ENCODE results near the gene EIF1. TPM values are rescaled to one million over a fixed set of nuclear protein-coding genes. Genes with fewer than 3 reads are reported as not detected.

Gene EIF1
- polyA plus RNA-seq, 1 donor = 836 TPM

DNA sequence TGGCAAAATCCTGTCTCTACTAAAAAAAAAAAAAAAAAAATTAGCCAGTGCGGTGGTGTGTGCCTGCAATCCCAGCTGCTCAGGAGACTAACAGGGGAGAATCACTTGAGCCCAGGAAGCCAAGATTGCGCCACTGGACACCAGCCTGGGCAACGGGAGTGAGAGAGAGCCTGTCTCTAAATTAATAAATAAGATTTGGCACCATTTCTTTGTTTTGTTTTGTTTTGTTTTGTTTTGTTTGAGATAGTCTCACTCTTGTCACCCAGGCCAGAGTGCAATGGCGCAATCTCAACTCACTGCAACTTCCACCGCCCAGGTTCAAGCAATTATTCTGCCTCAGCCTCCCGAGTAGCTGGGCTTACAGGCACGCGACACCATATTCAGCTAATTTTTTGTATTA lies 14.0 kb downstream of the EIF1 start:
- no peak for DNase-seq

DNA sequence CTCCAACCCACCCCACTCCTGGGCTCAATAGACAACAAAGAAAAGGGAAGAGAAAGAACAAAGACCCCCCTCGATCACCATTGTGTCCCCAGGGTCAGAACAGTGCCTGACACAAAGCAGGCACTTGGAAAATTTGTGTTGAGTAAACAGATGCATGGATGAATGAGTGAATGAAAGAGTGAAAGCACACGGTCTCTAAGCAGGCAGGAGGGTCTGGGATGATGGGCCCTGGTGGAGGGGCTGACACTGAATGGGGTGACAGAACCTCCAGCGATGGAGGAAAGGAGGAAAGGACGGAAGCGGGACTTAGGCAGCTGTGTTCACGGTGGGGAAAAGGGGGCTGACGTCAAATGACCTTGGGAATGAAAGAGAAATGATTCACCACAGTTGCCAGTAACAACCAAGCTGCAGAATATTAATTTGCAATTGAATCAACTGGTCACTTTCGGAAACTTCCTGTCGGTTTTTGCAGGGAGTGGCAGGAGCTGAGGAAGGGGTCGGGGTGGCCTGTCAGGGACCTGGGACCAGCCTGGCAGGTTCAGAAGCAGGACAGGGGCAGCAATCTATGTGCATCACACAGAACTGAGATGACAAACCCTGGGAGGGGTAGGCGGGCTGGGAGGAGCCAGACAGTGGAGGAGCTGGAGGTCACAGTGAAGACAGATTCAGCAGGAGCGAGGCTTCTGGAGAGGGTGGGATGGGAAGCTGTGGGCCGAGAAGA lies 16.7 kb downstream of the EIF1 start:
- no peak for DNase-seq

DNA sequence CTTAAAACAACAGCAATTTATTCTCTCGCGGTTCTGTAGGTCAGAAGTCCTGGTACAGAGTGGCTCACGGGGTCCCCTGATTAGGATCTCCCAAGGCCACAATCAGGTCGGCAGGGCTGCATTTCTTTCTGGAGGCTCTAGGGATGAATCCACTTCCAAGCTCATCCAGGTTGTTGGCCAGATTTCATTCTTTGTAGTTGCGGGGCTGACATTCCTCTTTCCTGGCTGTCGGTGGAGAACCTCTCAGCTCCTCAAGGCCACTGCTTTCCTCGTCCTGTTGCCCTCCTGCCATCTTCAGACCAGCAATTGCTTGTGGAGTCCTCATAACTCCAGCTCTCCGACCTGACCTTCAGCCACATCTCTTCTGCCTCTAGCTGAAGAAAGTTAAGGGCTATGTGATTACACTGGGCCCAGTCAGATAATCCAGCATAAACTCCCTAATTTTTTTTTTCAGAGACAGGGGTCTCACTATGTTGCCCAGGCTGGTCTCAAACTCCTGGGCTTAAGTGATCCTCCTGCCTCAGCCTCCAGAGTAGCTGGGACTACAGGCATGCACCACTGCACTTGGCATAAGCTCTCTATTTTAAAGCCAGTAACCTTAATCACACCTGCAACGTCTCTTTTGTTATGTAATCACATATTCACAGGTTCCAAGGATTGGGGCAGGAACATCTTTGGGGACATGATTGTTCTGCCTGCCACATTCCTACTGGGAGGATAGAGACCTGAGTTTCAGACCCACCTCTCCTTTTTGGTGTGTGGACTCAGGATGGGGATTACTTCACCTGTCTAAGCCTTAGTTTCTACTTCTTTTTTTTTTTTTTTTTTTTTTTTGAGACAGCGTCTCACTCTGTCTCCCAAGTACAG lies 19.4 kb downstream of the EIF1 start:
- no peak for DNase-seq

DNA sequence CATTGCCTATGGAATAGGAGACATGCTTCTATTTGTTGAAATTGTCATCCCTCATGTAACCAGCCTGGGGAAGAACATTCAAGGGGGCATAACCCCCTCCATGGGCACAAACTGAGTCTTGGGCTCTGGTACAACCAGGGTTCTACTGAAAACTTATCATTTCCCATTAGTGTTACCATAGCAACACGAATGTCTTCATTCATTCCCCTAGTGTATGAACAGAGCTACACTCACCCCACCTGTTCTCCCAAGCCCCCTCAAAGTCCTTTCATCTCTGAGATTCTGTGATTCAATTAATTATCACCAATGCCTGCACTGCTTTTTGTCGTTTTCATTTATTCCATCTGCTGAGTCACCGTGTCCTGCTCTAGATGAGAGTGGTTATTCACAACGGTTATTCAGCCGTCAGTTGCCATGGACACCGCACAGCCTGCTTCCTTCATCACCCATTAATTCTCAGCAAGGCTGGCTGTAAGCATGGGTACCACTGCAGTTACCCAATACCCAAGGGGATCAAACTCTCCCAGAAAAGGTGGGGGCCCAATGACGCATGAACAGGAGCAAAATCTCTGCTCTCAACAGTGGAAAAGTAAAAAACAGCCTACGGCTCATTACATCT lies 21.9 kb downstream of the EIF1 start:
- no peak for DNase-seq

DNA sequence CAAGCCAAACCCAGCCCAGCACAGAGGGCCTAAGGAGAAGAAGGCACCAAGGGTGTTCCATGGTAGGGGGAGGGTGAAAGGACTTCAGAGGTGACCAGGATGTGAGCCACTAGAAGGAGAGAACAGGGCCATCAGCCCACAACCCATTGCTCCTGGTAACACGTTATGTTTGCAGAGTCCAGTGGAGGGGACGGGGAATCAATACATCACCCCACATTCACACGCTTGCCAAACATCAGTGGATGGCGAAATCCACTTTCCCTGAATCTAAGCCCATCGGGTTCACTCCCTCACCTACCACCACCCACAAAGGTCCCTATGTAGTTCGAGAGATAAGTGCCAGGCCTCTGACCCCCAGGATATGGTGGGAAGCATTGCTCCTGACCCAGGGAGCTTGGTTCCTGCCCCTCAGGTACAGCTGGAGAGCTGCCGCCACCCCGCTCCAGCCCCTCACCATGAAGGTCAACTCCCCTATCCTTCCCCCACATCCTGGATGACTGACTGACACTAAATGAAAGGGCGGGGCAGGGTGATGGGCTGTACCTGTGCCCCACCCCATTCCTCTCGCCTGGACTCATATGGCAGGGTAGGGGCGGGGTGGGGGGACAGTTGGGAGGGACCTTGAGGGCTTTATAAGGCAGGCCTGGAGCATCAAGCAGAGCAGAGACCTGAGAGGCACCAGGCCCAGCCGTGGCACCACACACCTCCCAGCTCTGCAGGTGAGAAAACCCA lies 23.1 kb downstream of the EIF1 start, which contains the start of gene GAST:
Gene GAST (plus strand): TSS at position 663 of the 732 bp plus-strand sequence. CDS start 3,106 bp downstream, outside the sequence.
- DNase-seq = no peak

DNA sequence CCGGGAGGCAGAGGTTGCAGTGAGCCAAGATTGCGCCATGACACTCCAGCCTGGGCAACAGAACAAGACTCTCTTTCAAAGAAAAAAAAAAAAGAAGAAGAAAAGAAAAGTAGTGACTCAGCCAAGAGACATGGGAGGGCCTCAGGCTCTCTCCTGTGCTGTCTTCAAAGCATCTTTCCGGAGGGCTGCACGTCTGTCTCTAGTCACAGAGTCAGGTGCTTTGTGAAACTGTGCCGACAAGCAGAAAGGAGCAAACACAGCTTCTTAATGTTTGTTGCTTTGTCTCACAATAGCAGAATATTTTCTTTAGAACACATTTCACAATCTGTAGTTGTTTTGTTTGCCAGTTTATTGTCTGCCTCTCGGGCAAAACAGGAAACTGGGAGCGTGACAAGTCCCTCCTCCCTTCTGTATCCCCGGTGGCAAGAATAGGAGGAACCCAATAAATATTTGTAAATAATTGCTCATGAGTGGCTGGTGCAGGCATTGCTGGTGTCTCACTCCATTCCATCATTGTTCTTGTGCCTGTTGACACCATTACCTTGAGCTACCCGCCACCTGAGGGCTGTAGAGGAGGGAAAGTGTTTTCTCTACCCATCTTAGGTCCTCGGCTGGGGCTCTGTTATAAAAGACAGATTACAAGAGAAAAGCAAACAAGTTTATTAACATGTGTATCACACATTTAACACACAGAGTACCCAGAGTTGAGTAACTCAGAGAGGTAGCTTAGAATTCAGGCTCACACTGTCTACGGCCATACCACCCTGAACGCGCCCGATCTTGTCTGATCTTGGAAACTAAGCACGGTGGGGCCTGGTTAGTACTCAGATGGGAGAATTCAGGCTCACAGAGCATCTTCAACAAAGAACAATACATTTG lies 29.0 kb downstream of the EIF1 start:
- DNase-seq = no peak

DNA sequence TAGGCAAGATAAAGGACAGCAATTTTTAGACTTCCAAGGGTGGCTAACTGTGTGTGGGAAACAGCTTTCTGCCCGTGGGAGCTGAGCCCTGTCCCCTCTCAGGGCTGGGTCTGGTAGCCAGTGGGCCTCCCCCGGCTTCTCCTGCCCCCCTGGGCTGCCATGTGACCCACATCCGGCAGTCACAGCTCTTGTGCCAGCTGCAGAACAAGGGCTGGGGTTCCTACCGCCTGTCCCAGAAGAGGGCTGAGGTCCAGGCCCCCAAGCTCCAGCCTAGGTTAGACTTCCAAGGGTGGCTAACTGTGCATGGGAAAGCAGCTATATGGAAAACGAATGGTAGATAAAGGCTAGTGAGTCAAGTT lies 29.6 kb downstream of the EIF1 start:
- DNase-seq = no peak

DNA sequence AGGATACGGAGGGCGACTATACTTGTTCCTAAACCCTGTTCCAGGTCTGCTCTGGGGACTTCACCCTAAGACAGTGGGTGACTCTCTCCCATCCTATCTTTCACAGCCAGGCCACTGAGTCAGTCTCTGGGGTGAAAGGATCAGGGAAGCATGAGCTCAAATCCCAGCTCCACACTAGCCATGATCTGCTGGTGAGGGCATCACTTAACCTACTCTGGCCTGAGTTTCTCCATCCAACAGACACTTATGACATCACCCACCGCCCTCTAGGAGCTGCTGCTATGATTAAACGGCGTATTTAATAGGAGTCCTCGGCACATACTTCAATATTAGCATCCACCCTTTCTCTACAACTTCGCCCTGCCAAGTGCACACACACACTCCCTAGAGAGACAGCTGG lies 33.5 kb downstream of the EIF1 start:
- no peak for DNase-seq

DNA sequence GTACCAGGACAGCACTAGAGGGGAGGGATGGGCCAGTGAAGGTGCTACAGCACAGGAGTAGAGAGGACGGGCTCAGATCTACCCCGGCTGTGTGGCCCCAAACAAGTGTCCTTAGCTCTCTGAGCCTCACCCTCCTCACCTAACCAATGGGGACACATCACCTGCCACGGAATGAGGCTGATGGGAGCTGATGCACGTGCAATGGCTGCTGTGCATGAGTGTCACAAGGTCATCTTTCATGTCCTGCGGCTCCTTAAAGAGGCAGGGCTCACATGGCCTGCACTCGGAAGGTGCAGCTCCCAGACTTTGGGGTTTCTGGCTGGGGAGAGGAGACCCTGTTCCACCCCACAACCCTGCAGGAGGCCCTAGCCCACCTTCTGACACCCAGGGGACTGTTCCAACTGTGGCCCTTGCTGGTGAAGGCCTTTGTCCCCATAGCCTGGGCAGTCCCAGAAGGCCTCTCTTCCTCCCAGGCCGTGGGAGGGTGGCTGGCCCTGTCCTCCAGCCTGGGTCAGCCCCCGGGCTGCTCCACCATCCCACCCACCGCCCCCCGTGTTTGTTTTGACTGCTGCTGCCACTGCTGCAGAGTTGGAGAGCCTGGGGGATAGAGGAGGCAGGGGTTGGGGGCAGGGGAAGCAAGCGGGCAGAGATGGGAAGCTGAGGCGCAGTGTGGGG lies 35.3 kb downstream of the EIF1 start:
- DNase-seq = no peak

DNA sequence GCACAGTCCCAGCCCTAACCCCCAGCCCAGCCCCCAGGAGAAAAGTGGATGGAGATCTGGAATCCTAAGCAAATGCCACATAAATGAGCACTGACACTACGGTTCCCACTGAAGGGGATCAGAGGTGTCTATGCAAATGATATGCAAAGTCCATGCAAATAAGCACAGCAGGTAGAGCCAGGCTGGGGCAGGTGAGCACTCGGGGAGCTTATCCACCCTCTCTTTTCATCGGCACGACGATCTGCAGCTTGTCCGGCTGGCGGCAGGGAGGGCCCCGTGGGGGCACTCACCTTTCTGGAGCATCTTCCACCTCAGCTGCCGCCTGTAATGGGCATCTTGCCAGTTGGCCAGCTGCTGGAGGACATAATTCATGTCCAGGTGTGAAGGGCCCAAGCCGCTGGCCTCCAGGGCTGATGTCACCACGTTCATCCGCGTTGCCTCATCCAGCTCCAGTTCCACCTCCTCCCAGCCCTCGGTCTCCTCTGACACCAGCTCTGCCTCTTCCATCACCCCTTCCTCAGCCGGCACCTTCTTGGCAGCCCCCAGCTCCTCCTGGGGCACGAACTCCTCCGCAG lies 35.9 kb downstream of the EIF1 start:
- DNase-seq = no peak

DNA sequence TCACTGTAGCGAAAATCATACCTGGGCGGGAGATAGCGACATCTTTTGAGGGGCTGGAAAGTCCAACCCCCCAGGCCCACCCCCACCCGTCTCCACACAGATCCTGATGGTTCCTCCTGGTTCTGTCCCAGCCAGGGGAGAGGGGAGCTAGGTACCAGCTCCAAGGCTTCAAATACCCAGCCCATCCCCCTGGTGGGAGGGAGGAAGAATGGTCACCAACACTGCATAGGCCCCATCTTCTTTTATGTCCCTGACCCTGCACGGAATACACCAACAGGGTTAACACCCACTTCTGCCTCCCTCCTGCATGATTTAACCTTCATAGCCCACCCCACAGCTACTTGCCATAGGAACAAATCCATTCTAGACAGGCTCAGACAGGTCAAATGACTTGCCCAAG lies 36.4 kb downstream of the EIF1 start:
- DNase-seq = no peak

DNA sequence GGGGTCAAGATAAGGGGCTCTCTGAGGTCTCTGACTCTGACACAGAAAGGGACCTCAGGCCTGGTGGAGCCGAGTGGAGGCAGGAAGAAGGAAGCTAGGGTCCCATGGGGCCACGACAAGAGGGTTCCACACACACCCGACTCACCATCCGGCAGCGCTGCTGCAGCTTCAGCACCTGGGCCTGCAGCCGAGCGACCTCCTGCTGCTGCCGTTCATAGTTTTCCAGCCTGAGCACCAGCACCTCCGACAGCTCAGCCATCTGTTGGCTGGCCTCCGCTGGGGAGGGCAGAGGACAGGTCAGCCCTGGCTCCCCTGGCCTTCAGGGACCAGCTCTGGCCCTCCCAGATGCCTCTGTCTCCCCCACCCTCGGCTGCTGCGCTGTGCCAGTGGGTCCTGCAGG lies 39.4 kb downstream of the EIF1 start:
- no peak for DNase-seq

DNA sequence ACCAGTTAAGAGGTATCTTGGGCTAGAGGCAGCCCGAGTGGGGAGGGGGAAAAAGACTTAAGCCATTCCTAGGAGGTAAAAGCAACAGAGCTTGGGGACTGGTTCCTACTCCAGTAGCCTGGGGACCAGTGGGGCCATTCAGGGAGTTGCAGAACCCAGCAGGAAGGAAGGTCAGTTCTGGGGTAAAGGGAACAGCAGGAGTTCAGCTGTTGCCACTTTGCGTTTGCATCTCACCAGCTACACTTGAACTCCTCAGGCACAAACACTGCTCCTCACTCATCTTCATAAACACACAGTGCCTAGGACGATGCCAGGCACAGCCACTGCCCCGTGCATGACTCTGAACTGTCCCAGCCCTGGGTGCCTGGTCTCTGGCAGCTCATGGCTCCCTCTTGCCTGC lies 41.8 kb downstream of the EIF1 start:
- no peak for DNase-seq

DNA sequence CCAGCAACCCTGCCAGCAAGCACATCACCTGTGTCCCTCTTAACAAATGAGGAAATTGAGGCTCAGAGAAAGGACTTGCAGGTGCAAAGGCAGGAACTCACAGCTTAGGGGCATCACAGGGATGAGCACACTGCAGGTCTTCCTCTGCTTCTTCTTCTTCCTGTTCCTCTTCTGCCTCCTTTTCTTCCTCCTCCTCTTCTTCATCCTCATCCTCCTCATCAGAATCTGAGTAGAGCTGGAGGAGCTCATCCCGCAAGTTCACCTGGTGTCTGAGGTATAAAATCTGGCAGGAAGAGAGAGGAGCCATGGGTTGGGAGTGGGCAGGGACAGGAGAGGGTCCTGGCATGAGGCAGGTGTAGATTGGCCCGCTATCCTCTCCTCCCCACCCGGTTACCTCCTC lies 43.2 kb downstream of the EIF1 start:
- DNase-seq = no peak

DNA sequence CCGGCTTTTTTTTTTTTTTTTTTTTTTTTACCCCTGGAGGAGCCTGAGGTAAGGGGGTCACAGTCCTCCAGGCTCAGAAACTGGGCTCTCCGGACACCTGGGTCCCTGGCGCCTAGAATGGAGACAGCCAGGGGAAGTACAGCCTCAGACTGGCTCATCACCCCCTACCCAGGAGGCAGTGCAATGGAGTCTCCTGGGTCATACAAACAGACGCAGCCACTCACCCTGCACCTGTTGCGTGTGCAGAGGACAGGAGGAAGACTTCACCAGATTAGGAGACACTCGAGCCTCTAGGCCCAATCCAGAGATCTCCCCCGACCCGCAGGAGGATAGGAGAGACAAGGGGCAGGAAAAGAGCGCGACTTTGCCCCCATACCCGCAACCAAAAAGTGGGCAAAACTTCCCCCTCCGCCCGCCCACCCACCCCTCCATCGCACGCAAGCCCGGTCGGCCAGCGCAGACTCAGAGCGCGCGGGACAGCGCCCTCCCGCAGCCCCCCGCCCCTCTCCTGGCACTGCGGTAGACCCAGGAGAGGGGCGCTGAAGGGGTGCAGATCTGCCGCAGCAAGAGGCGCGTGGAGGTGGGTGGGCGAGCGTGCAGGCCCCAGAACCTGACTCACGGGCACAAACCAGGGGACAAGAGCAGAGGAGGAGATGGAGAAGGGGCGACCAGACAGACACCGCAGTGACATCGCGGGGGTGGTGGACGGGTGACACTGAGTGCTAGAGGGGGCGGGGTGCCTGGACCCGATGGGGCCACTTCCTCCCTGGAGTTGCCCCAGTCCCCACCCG lies 44.9 kb downstream of the EIF1 start:
- DNase-seq = no peak

DNA sequence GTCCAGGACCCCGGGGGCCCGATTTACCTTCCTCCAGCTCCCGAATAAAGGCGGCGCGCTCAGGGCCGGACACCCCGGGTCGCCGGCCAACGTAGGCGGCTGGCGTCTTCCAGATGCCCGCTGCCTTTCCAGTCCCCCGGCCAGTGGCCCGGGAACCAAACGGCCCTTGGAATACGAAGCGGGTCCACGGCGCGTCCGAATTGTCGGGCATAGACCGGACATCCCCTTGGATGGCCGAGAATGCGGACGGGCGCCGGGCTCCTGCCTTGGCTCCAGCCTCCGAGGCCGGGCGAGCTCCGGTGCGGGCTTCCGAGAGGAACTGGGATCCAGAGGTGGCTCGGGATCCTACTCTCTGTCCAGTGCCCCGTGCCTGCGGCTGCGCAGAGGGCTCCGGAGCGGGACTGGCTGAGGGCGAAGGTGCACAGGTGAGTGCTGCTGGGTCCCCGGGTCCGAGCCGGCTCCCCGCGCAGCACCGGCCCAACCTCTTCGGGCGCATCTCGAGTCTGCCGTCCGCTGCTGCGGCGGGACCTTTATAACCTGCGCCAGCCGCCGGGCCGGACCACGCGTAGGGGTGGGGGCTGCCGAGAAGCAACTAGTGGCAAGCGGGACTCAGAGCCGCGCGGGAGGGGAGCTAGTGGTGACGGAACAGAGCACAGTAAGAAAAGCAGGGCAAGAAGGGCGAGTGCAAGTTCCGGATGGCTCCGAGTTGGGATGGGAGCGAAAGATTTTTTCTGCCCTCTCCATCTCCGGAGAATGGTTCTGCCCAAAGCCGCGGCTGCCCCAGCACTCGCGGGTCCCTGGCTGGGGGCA lies 45.7 kb downstream of the EIF1 start, which contains the start of gene HAP1:
Gene HAP1 (minus strand): TSS at position 505 of the 810 bp plus-strand sequence. CDS start 9 bp downstream, at position 496.
- DNase-seq = no peak

DNA sequence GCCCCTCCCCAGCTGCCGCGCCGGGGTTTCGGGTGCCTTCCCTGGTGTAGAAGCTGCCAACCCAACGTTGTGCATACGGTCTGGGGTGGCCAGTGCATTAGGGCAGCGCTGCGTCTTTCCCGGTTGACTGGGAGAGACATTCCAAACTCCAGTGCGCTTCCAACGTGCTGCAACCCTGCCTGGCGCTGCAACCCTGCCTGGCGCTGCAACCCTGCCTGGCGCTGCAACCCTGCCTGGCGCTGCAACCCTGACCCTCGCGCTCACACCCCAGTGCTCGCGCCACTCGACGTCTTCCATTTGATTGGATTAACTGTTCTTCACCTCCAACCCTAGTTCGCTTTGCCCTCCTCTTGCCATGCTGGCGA lies 46.2 kb downstream of the EIF1 start:
- no peak for DNase-seq

DNA sequence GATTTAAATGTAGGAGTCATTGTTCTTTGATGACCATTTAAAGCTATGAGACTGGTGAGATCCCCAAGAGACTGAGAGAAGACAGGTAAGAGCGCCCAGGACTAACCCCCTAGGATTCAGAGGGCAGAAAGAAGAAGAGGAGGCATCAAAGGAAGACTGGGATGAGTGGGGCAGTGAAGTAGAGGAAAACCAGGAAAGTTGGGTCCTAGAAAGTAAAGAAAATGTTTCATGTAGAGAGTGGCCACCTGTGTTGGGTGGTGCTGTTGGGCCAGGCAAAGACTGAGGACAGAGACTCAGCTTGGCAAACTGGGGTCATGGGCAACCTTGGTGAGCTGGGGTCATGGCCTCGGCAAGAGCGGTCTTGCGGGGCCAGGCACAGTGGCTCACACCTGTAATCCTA lies 47.1 kb downstream of the EIF1 start:
- no peak for DNase-seq

All from hindlimb muscle (tissue), 1 donor.